HepG2 (cell line): ENCODE measurements around the gene ABCG2. TPM values are rescaled to one million over a fixed set of nuclear protein-coding genes. Genes with fewer than 3 reads are reported as not detected.

Experiments
- ATAC-seq: fragments of 200-7000 bp; cut with Tn5 transposase; 3 replicates; pipeline ENCODE4 v1.9.1; 2020; ENCODE audit warnings: mild to moderate bottlenecking, moderate library complexity
- BruUV-seq: library from RNA; stranded (reverse); fragments of 400-500 nt; replicated peaks from 2 replicates; lab custom pipeline; 2021; lab: Mats Ljungman, UMichigan
- CTCF ChIA-PET: fragments of 300-600 bp; formaldehyde crosslinking; extraction: SDS; loops from one replicate; lab custom pipeline; 2021; ENCODE audit warnings: low total read pairs, inconsistent platforms, low intra/inter-chr PET ratio; lab: Yijun Ruan, JAX
- POLR2A ChIA-PET: fragments of 350-600 bp; sonication (Branson Sonifier 250); formaldehyde crosslinking; loops from one replicate; lab custom pipeline; 2020; ENCODE audit warnings: antibody characterized with exemption, inconsistent platforms; lab: Yijun Ruan, JAX
- DNase-seq: peaks from one replicate; pipeline ENCODE4 v3.0.0-alpha.2; 2015; ENCODE audit warnings: low spot score
- FAIRE-seq: peaks from 3 replicates; lab custom pipeline; 2011; peaks lifted over from hg19 to GRCh38; lab: Jason Lieb, UNC
- H2AFZ ChIP-seq: one replicate; pipeline ENCODE4 v1.6.1; 2011; ENCODE audit warnings: low read length, inconsistent platforms
- H3K27ac ChIP-seq: fragments of 300-600 bp; 3 replicates; pipeline ENCODE4 v1.8.0; 2011; ENCODE audit warnings: mixed run types, mild to moderate bottlenecking, mixed read lengths, low read length, inconsistent platforms; ENCODE audit not compliant: insufficient read depth; ENCODE audit errors: extremely low read length
- H3K27me3 ChIP-seq, 2 experiments: fragments of 200-600 bp in 1 of 2; 2 replicates in 1 of 2; 3 replicates in 1 of 2; pipeline versions ENCODE4 v1.6.0 to v1.8.0; 2011; ENCODE audit warnings: low read length in 2 of 2, mild to moderate bottlenecking in 2 of 2, moderate library complexity in 2 of 2, inconsistent platforms in 1 of 2; ENCODE audit not compliant: insufficient read depth in 2 of 2, control insufficient read depth in 1 of 2
- H3K36me3 ChIP-seq, 2 experiments: fragments of 200-600 bp in 1 of 2; replicated peaks in 1 of 2; 2 replicates in 1 of 2; 3 replicates in 1 of 2; pipeline versions ENCODE4 v1.5.1 to v1.8.0; 2011; ENCODE audit warnings: low read length in 2 of 2, inconsistent platforms in 1 of 2; ENCODE audit not compliant: insufficient read depth in 2 of 2, control insufficient read depth in 1 of 2
- H3K4me1 ChIP-seq: 2 replicates; pipeline ENCODE4 v1.5.1; 2012; ENCODE audit warnings: low read length, inconsistent platforms; ENCODE audit not compliant: insufficient read depth
- H3K4me2 ChIP-seq: 2 replicates; pipeline ENCODE4 v1.6.0; 2011; ENCODE audit warnings: low read depth, low read length, inconsistent platforms
- H3K4me3 ChIP-seq, 3 experiments: fragments of 200-600 bp in 1 of 3; sonication (generic), shearing (Covaris generic) in 1 of 3; replicated peaks in 1 of 3; 2 replicates each; pipeline ENCODE4 v1.5.1; 2011 to 2016; ENCODE audit warnings: low read length in 3 of 3, inconsistent platforms in 2 of 3, low read depth in 2 of 3, mild to moderate bottlenecking in 2 of 3, control low read depth in 1 of 3, mixed read lengths in 1 of 3; ENCODE audit not compliant: insufficient read depth in 1 of 3
- H3K79me2 ChIP-seq: one replicate; pipeline ENCODE4 v1.6.1; 2011; ENCODE audit warnings: low read length, inconsistent platforms; ENCODE audit not compliant: insufficient read depth
- H3K9ac ChIP-seq: 2 replicates; pipeline ENCODE4 v1.6.0; 2011; ENCODE audit warnings: mild to moderate bottlenecking, low read depth, low read length, inconsistent platforms; ENCODE audit not compliant: insufficient read depth
- H3K9me3 ChIP-seq: 2 replicates; pipeline ENCODE4 v1.5.1; 2012; ENCODE audit warnings: mild to moderate bottlenecking, low read length
- H4K20me1 ChIP-seq: 2 replicates; pipeline ENCODE4 v1.6.0; 2011; ENCODE audit warnings: inconsistent platforms, mild to moderate bottlenecking, low read length, moderate library complexity; ENCODE audit not compliant: insufficient read depth
- ATF7-NPFF ChIP-seq: sonication (generic); formaldehyde crosslinking; IDR thresholded peaks from 2 replicates; pipeline ENCODE4 v1.8.1; 2023; ENCODE audit warnings: mild to moderate bottlenecking, low read depth, missing genetic modification reagents, moderate library complexity
- BCL6 ChIP-seq: IDR thresholded peaks from 2 replicates; pipeline ENCODE4 v1.6.1; 2016; ENCODE audit warnings: missing genetic modification reagents, missing compliant biosample characterization
- CENPX ChIP-seq: sonication (generic); formaldehyde crosslinking; IDR thresholded peaks from 2 replicates; pipeline ENCODE4 v1.9.0; 2021; ENCODE audit warnings: mild to moderate bottlenecking, missing genetic modification reagents, moderate library complexity
- CREB3 ChIP-seq: sonication (generic); formaldehyde crosslinking; IDR thresholded peaks from 2 replicates; pipeline ENCODE4 v1.5.0; 2020; ENCODE audit warnings: missing genetic modification reagents
- CTCF ChIP-seq: sonication (generic); formaldehyde crosslinking; IDR thresholded peaks from 2 replicates; pipeline ENCODE4 v1.5.0; 2020; ENCODE audit warnings: mild to moderate bottlenecking, missing genetic modification reagents, moderate library complexity
- ETS1 ChIP-seq: sonication (generic); formaldehyde crosslinking; IDR thresholded peaks from 2 replicates; pipeline ENCODE4 v1.4.0; 2020; ENCODE audit warnings: missing genetic modification reagents
- FOXA1 ChIP-seq, 2 experiments: fragments of 450-650 bp in 1 of 2; sonication (generic) in 1 of 2; formaldehyde crosslinking in 1 of 2; IDR thresholded peaks; 2 replicates each; pipeline versions ENCODE4 v1.4.0 to v1.6.1; 2016 to 2020; ENCODE audit warnings: missing genetic modification reagents in 1 of 2
- FOXA3 ChIP-seq: IDR thresholded peaks from 2 replicates; pipeline ENCODE4 v1.6.1; 2016; ENCODE audit warnings: missing genetic modification reagents, missing compliant biosample characterization
- MTF2 ChIP-seq: sonication (generic); formaldehyde crosslinking; IDR thresholded peaks from 2 replicates; pipeline ENCODE4 v1.5.0; 2020; ENCODE audit warnings: missing genetic modification reagents, borderline replicate concordance
- NBN ChIP-seq: fragments of 450-650 bp; conservative IDR thresholded peaks from 2 replicates; pipeline ENCODE4 v1.6.1; 2017
- NFATC3 ChIP-seq: sonication (generic); formaldehyde crosslinking; IDR thresholded peaks from 2 replicates; pipeline ENCODE4 v1.5.1; 2020; ENCODE audit warnings: mild to moderate bottlenecking, missing genetic modification reagents
- NR2F2 ChIP-seq: IDR thresholded peaks from 2 replicates; pipeline ENCODE4 v1.6.1; 2012; ENCODE audit warnings: low read depth, inconsistent platforms, borderline replicate concordance
- NR2F6 ChIP-seq, 2 experiments: IDR thresholded peaks; 2 replicates each; pipeline ENCODE4 v1.6.1; 2016; ENCODE audit warnings: antibody characterized with exemption in 1 of 2, mild to moderate bottlenecking in 1 of 2
- SAP130 ChIP-seq: IDR thresholded peaks from 2 replicates; pipeline ENCODE4 v1.6.1; 2016; ENCODE audit warnings: low read depth
- SRSF9 ChIP-seq: fragments of 200-400 bp; formaldehyde crosslinking; IDR thresholded peaks from 2 replicates; pipeline ENCODE4 v1.6.1; 2018; ENCODE audit warnings: borderline replicate concordance, mild to moderate bottlenecking, low read depth, low read length; ENCODE audit not compliant: insufficient read depth, poor library complexity, severe bottlenecking
- ZNF710 ChIP-seq: sonication (generic); formaldehyde crosslinking; IDR thresholded peaks from 2 replicates; pipeline ENCODE4 v1.5.0; 2020; ENCODE audit warnings: mild to moderate bottlenecking, missing genetic modification reagents, borderline replicate concordance
- ZNF782 ChIP-seq: sonication (generic); formaldehyde crosslinking; IDR thresholded peaks from 2 replicates; pipeline ENCODE4 v1.4.0; 2020; ENCODE audit warnings: missing genetic modification reagents, mild to moderate bottlenecking, borderline replicate concordance
- ZSCAN29 ChIP-seq: sonication (generic); formaldehyde crosslinking; conservative IDR thresholded peaks from 2 replicates; pipeline ENCODE4 v1.4.0; 2020; ENCODE audit warnings: mild to moderate bottlenecking, missing genetic modification reagents
- WGBS: methylation state at CpG from one replicate; pipeline ENCODE4 v1.1.6; 2017; ENCODE audit warnings: low lambda C conversion rate; 5-methylcytosine and 5-hydroxymethylcytosine counted together
- in situ Hi-C: cut with HindIII; loops from 2 replicates; pipeline ENCODE4 v1.10.0; 2017; ENCODE audit warnings: low pct_unique_long_range_greater_than_20kb; ENCODE audit not compliant: extremely low pct_ligation_motif_present
- intact Hi-C: fragments of 100-400 bp; cut with micrococcal nuclease; formaldehyde crosslinking; loops from one replicate; pipeline ENCODE4 v1.10.0; 2022; ENCODE audit not compliant: unreplicated experiment
- polyA plus RNA-seq, 8 experiments: library from polyadenylated mRNA; depleted of rRNA in 3 of 8; stranded (reverse) in 7 of 8; unstranded in 1 of 8; fragments of >200 nt; fragmentation: Illumina TruSeq in 4 of 8; extraction: Trizol in 4 of 8; gene quantifications; 2 replicates each; pipeline versions ENCODE4 v1.2.1 to v1.2.3, GENCODE V29; 2011 to 2016; ENCODE audit warnings: low read depth in 4 of 8, missing spikeins in 1 of 8, mixed read lengths in 1 of 8; ENCODE audit not compliant: insufficient read depth in 1 of 8
- total RNA-seq, 5 experiments: library from RNA; depleted of rRNA; stranded (reverse); fragments of >200 nt; fragmentation: Illumina TruSeq; extraction: Trizol; gene quantifications; 2 replicates each; pipeline ENCODE4 v1.2.3, GENCODE V29; 2016; ENCODE audit warnings: low read depth in 1 of 5

ABCG2 gene
- total and polyA plus RNA-seq, 2 of the 13 experiments (the other 11 are each of a cell fraction or from before 2014, with no cell fraction given): 10.0 to 15.7 TPM

GRCh38 chr4:88195328-88196012, 37.0 kb upstream of the ABCG2 start (continued):
- TF ChIP-seq ATF7-NPFF (CRISPR knock-in tag) (no peak), NFATC3 (CRISPR knock-in tag) (no peak), NR2F6 (IDR thresholded peaks at IDR 0.05) (peak; percentile 22; the same call in 1 of the 2 replicates), NR2F6 (CRISPR knock-in tag; IDR thresholded peaks at IDR 0.05) (no peak), ZSCAN29 (CRISPR knock-in tag) (no peak), ZNF782 (no peak), NBN (no peak), NR2F2 (no peak), CREB3 (no peak), ETS1 (CRISPR knock-in tag) (no peak), MTF2 (CRISPR knock-in tag) (no peak)

GRCh38 chr4:88191404-88191803, 33.0 kb upstream of the ABCG2 start:
- Histone ChIP-seq H3K9me3 (no peaks in the 10 kb centered on the region), H3K79me2 (no peaks in the 10 kb centered on the region), H3K27ac (no peak overlapping the region), H2AFZ (no peak overlapping the region), H3K4me2 (no peak overlapping the region), H4K20me1 (no peaks in the 10 kb centered on the region), H3K27me3 (no peaks in the 10 kb centered on the region), H3K36me3 (no peaks in the 10 kb centered on the region), H3K4me3 (no peak overlapping the region), H3K4me1 (peaks cover 50% of the 10 kb centered on the region), H3K9ac (no peak overlapping the region)
- WGBS: 35% methylated on average over 3 of the region's 3 CpGs
- FAIRE-seq (no peak), ATAC-seq (no peak), DNase-seq (no peak)
- intact Hi-C loops (no loop called here), in situ Hi-C loops (no loop called here)
- BruUV-seq: no TSS peak
- ChIA-PET CTCF (no interaction called here), POLR2A (no interaction called here)
- no peak for TF ChIP-seq SRSF9
- TF ChIP-seq FOXA3 (CRISPR knock-in tag): peak; percentile 54; the same call in 1 of the 2 replicates
- no peak for TF ChIP-seq ZNF710
- TF ChIP-seq CTCF (CRISPR knock-in tag): no peak
- TF ChIP-seq CENPX (CRISPR knock-in tag): no peak
- no peak for TF ChIP-seq SAP130
- TF ChIP-seq FOXA1 (IDR thresholded peaks at IDR 0.05): no peak
- peak; percentile 64 for TF ChIP-seq FOXA1 (CRISPR knock-in tag; IDR thresholded peaks at IDR 0.05)
- 0 out of 2 replicates have a peak, but pooled peaks have one; percentile 18 for TF ChIP-seq BCL6 (CRISPR knock-in tag)
